ENCODE data around the gene ATG12. TPM values are rescaled to one million over a fixed set of nuclear protein-coding genes. Genes with fewer than 3 reads are reported as not detected.

ATG12 gene
- total and polyA plus RNA-seq, 2 of the 8 experiments (the other 6 are each of a cell fraction or from before 2014, with no cell fraction given), result 23.8 to 49.3 TPM

DNA sequence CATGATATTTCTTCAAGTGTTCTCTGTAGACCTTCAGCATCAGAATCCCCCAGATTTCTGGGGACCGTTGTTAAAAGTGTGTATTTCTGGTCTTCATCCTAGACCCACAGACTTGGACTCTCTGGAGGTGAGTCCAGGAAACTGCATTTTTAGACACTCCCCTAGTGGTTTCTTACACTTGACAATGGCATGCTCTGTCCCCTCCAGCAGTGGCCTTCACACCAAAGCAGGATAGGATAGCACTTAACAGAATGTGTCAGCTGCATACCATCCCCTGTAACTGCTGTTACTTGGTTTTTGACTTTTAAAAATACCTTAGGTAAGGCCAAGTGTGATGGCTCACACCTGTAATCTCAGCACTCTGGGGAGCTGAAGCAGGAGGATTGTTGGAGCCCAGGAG is 45.7 kb downstream of the ATG12 start:
- H3K4ac ChIP-seq (replicated peaks; ENCODE audit: insufficient read length, low read depth, low read length), result no peak overlapping the region
- no peak for TF ChIP-seq SRF (IDR thresholded peaks at IDR 0.05; ENCODE audit: low read depth, low read length)
- TF ChIP-seq BCL11A (IDR thresholded peaks at IDR 0.05; ENCODE audit: low read depth in 2 of 2, low read length in 2 of 2), result no peak
- TF ChIP-seq NANOG (IDR thresholded peaks at IDR 0.05; ENCODE audit: insufficient read depth, low read depth, low read length, poor library complexity, severe bottlenecking), result no peak
- no peak for TF ChIP-seq EP300 (IDR thresholded peaks at IDR 0.05; ENCODE audit: borderline replicate concordance in 1 of 2, low read depth in 2 of 2, low read length in 2 of 2)
- no peak for TF ChIP-seq JUN (IDR thresholded peaks at IDR 0.05; ENCODE audit: low read depth, low read length)
- TF ChIP-seq KDM5A (IDR thresholded peaks at IDR 0.05; ENCODE audit: low read length), result no peak
- no peak for TF ChIP-seq JUND (IDR thresholded peaks at IDR 0.05; ENCODE audit: low read length)
- no peak for TF ChIP-seq POLR2AphosphoS5 (IDR thresholded peaks at IDR 0.05; ENCODE audit: low read depth, low read length)
- TF ChIP-seq CREB1 (IDR thresholded peaks at IDR 0.05), result no peak
- TF ChIP-seq, protein P1, sequence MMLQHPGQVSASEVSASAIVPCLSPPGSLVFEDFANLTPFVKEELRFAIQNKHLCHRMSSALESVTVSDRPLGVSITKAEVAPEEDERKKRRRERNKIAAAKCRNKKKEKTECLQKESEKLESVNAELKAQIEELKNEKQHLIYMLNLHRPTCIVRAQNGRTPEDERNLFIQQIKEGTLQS (IDR thresholded peaks at IDR 0.05; ENCODE audit: insufficient read depth, low read depth, low read length), result no peak
- TF ChIP-seq SIN3A (conservative IDR thresholded peaks at IDR 0.05 in 1 of 2, IDR thresholded peaks at IDR 0.05 in 1 of 2; ENCODE audit: low read depth in 1 of 2, low read length in 2 of 2), result no peak
- ChIA-PET CTCF (ENCODE audit: partially characterized antibody) (interaction anchor here (0.6 to 0.7 kb wide), 2 partner anchors 521 to 620 kb away, joined by 3 read pairs; no protein-coding TSS in a partner anchor), POLR2A (ENCODE audit: partially characterized antibody) (no interaction called here)
- no peaks in the 10 kb centered on the region for H3K27me3 ChIP-seq (replicated peaks in 1 of 4; ENCODE audit: control insufficient read depth in 3 of 4, extremely low read depth in 1 of 4, insufficient read depth in 3 of 4, low read length in 3 of 4)
- FAIRE-seq, result no peak
- H4K91ac ChIP-seq (replicated peaks; ENCODE audit: insufficient read length, low read length), result no peak overlapping the region
- H2BK5ac ChIP-seq (ENCODE audit: low read depth, low read length), result no peak overlapping the region
- no peaks in the 10 kb centered on the region; the same call in 1 of the 2 replicates for H3K23me2 ChIP-seq (ENCODE audit: low read depth, low read length)
- no peak overlapping the region for H3K23ac ChIP-seq (ENCODE audit: insufficient read length)
- no peak overlapping the region for H3K27ac ChIP-seq (ENCODE audit: low read depth, low read length)
- no peaks in the 10 kb centered on the region; a peak in 1 of 8 replicates for H3K36me3 ChIP-seq (ENCODE audit: control insufficient read depth in 2 of 4, insufficient read depth in 4 of 4, low read length in 3 of 4)
- H3K79me1 ChIP-seq (ENCODE audit: low read depth, low read length), result no peaks in the 10 kb centered on the region
- no peak overlapping the region for H3K4me3 ChIP-seq (ENCODE audit: extremely low read depth in 1 of 4, insufficient read depth in 2 of 4, low read depth in 3 of 4, low read length in 4 of 4)
- no peaks in the 10 kb centered on the region for H3K9me3 ChIP-seq (ENCODE audit: insufficient read depth in 2 of 2, low read depth in 1 of 2, low read length in 1 of 2)
- no peak overlapping the region for H2BK20ac ChIP-seq (ENCODE audit: low read length)
- no peak overlapping the region for H3K4me2 ChIP-seq (ENCODE audit: insufficient read depth in 1 of 2, low read depth in 2 of 2, low read length in 2 of 2)
- DNase-seq (ENCODE audit: low read depth in 1 of 2, low spot score in 2 of 2), result no peak
- no peak overlapping the region for H3K9ac ChIP-seq (replicated peaks in 1 of 4; ENCODE audit: extremely low read depth in 1 of 4, low read depth in 3 of 4, low read length in 3 of 4)
- H3K56ac ChIP-seq (replicated peaks; ENCODE audit: insufficient read length, low read depth, low read length), result no peak overlapping the region
- no peak overlapping the region for H2BK12ac ChIP-seq (ENCODE audit: low read depth, low read length)
- H2BK15ac ChIP-seq (ENCODE audit: low read length), result no peak overlapping the region
- no peak overlapping the region for H4K8ac ChIP-seq (ENCODE audit: extremely low read depth, insufficient read depth, low read length)
- H2AK5ac ChIP-seq (ENCODE audit: low read depth, low read length), result no peak overlapping the region
- no peak overlapping the region for H3K14ac ChIP-seq (ENCODE audit: insufficient read length)
- no peaks in the 10 kb centered on the region for H4K20me1 ChIP-seq (replicated peaks in 1 of 2; ENCODE audit: control insufficient read depth in 1 of 2, insufficient read depth in 2 of 2, low read length in 2 of 2)
- no peak overlapping the region for H2AFZ ChIP-seq (ENCODE audit: low read length)
- H3K79me2 ChIP-seq (ENCODE audit: control insufficient read depth in 1 of 2, insufficient read depth in 2 of 2, low read length in 2 of 2), result no peaks in the 10 kb centered on the region
- H3K18ac ChIP-seq (ENCODE audit: extremely low read depth, low read length), result no peak overlapping the region
- no peak overlapping the region for H2BK120ac ChIP-seq (replicated peaks; ENCODE audit: low read depth, low read length)
- no peak overlapping the region for H4K5ac ChIP-seq (ENCODE audit: insufficient read length, low read depth, low read length)
- 88% methylated on average over 1 of the region's 1 CpG; no CpG with 5 or more reads in 1 of the 2 experiments for WGBS, 2 experiments (ENCODE audit: extremely low coverage in 1 of 2, insufficient coverage in 1 of 2, insufficient read length in 1 of 2, insufficient replicate concordance in 2 of 2, low coverage in 1 of 2, low lambda C conversion rate in 2 of 2, missing lambda C conversion rate in 1 of 2)
- H3K4me1 ChIP-seq (replicated peaks in 1 of 4; ENCODE audit: control insufficient read depth in 3 of 4, insufficient read depth in 4 of 4, low read length in 3 of 4), result no peaks in the 10 kb centered on the region
